ENCODE data around the gene GNG2.

GNG2 gene

GRCh38 chr14:52008136-52008535 lies 147.7 kb downstream of the GNG2 start:
- Histone ChIP-seq H3K27ac (ENCODE audit: poor library complexity, severe bottlenecking) (no peak overlapping the region), H3K4me1 (ENCODE audit: insufficient read depth, poor library complexity, severe bottlenecking) (no peaks in the 10 kb centered on the region), H3K9me3 (ENCODE audit: severe bottlenecking) (no peaks in the 10 kb centered on the region), H3K27me3 (ENCODE audit: insufficient read depth, poor library complexity, severe bottlenecking) (no peaks in the 10 kb centered on the region), H3K4me3 (ENCODE audit: severe bottlenecking) (no peak overlapping the region), H3K36me3 (ENCODE audit: low read depth) (peaks cover 84% of the 10 kb centered on the region)
- ATAC-seq (ENCODE audit: low read depth) (no peak), DNase-seq (ENCODE audit: low spot score) (no peak)
- no peak for TF ChIP-seq CTCF (IDR thresholded peaks at IDR 0.05; ENCODE audit: poor library complexity, severe bottlenecking)

GRCh38 chr14:52010173-52010693 lies 149.8 kb downstream of the GNG2 start:
- no peak for DNase-seq (ENCODE audit: low spot score)
- no peak for ATAC-seq (ENCODE audit: low read depth)
- Histone ChIP-seq H3K4me1 (ENCODE audit: insufficient read depth, poor library complexity, severe bottlenecking) (no peaks in the 10 kb centered on the region), H3K4me3 (ENCODE audit: severe bottlenecking) (no peak overlapping the region), H3K27ac (ENCODE audit: poor library complexity, severe bottlenecking) (no peak overlapping the region), H3K9me3 (ENCODE audit: severe bottlenecking) (no peaks in the 10 kb centered on the region), H3K27me3 (ENCODE audit: insufficient read depth, poor library complexity, severe bottlenecking) (no peaks in the 10 kb centered on the region), H3K36me3 (ENCODE audit: low read depth) (peaks cover 63% of the 10 kb centered on the region)
- TF ChIP-seq CTCF (IDR thresholded peaks at IDR 0.05; ENCODE audit: poor library complexity, severe bottlenecking) = no peak

GRCh38 chr14:52011523-52011922 lies 151.1 kb downstream of the GNG2 start:
- Histone ChIP-seq H3K4me3 (ENCODE audit: severe bottlenecking) (no peak overlapping the region), H3K9me3 (ENCODE audit: severe bottlenecking) (no peaks in the 10 kb centered on the region), H3K4me1 (ENCODE audit: insufficient read depth, poor library complexity, severe bottlenecking) (no peaks in the 10 kb centered on the region), H3K27ac (ENCODE audit: poor library complexity, severe bottlenecking) (no peak overlapping the region), H3K27me3 (ENCODE audit: insufficient read depth, poor library complexity, severe bottlenecking) (no peaks in the 10 kb centered on the region), H3K36me3 (ENCODE audit: low read depth) (peaks cover 50% of the 10 kb centered on the region)
- no peak for DNase-seq (ENCODE audit: low spot score)
- no peak for ATAC-seq (ENCODE audit: low read depth)
- TF ChIP-seq CTCF (IDR thresholded peaks at IDR 0.05; ENCODE audit: poor library complexity, severe bottlenecking) = no peak

- Histone ChIP-seq H3K27ac (ENCODE audit: poor library complexity, severe bottlenecking) (no peak overlapping the region), H3K9me3 (ENCODE audit: severe bottlenecking) (no peaks in the 10 kb centered on the region), H3K36me3 (ENCODE audit: low read depth) (peaks cover 39% of the 10 kb centered on the region), H3K27me3 (ENCODE audit: insufficient read depth, poor library complexity, severe bottlenecking) (no peaks in the 10 kb centered on the region), H3K4me1 (ENCODE audit: insufficient read depth, poor library complexity, severe bottlenecking) (no peaks in the 10 kb centered on the region), H3K4me3 (ENCODE audit: severe bottlenecking) (no peak overlapping the region)
- TF ChIP-seq CTCF (IDR thresholded peaks at IDR 0.05; ENCODE audit: poor library complexity, severe bottlenecking) = no peak
- ATAC-seq (ENCODE audit: low read depth) (no peak), DNase-seq (ENCODE audit: low spot score) (no peak)
Observed at GRCh38 chr14:52012635-52013034, 152.2 kb downstream of the GNG2 start.

GRCh38 chr14:52013984-52014600 lies 153.7 kb downstream of the GNG2 start:
- DNase-seq (ENCODE audit: low spot score) = no peak
- TF ChIP-seq CTCF (IDR thresholded peaks at IDR 0.05; ENCODE audit: poor library complexity, severe bottlenecking) = no peak
- H3K27me3 ChIP-seq (ENCODE audit: insufficient read depth, poor library complexity, severe bottlenecking) = no peaks in the 10 kb centered on the region
- ATAC-seq (ENCODE audit: low read depth) = peak; percentile 16; the same call in 2 of the 3 replicates
- no peaks in the 10 kb centered on the region for H3K4me1 ChIP-seq (ENCODE audit: insufficient read depth, poor library complexity, severe bottlenecking)
- H3K9me3 ChIP-seq (ENCODE audit: severe bottlenecking) = no peaks in the 10 kb centered on the region
- H3K4me3 ChIP-seq (ENCODE audit: severe bottlenecking) = no peak overlapping the region
- no peak overlapping the region for H3K27ac ChIP-seq (ENCODE audit: poor library complexity, severe bottlenecking)
- peaks cover 25% of the 10 kb centered on the region for H3K36me3 ChIP-seq (ENCODE audit: low read depth)

All from RWPE2 (cell line).